K562 (cell line): ENCODE data around the gene CADPS2. TPM values are rescaled to one million over a fixed set of nuclear protein-coding genes. Genes with fewer than 3 reads are reported as not detected.

Source experiments
- ATAC-seq: fragments of 200-7000 bp; cut with Tn5 transposase; 3 replicates; pipeline ENCODE4 v1.9.1; 2020; ENCODE audit warnings: moderate library complexity
- BruUV-seq: library from RNA; stranded (reverse); fragments of 400-500 nt; replicated peaks from 2 replicates; lab custom pipeline; 2021; lab: Mats Ljungman, UMichigan
- CTCF ChIA-PET: fragments of 300-600 bp; formaldehyde crosslinking; extraction: SDS; loops from one replicate; lab custom pipeline; 2021; ENCODE audit warnings: low intra/inter-chr PET ratio; lab: Yijun Ruan, JAX
- POLR2A ChIA-PET: fragments of 300-600, 350-650 bp; sonication (Branson Sonifier 250); formaldehyde crosslinking; extraction: SDS; loops from one replicate; lab custom pipeline; 2021; ENCODE audit warnings: antibody characterized with exemption, inconsistent platforms; lab: Yijun Ruan, JAX
- DNase-seq, 4 experiments: peaks; one replicate each; pipeline versions ENCODE4 v3.0.0 to v3.0.0-alpha.2; 2011 to 2018; ENCODE audit warnings: low spot score in 3 of 4, mixed read lengths in 3 of 4; ENCODE audit errors: extremely low read depth in 1 of 4
- FAIRE-seq: peaks from 2 replicates; lab custom pipeline; 2011; peaks lifted over from hg19 to GRCh38; lab: Jason Lieb, UNC
- H2AFZ ChIP-seq: 2 replicates; pipeline ENCODE4 v1.6.0; 2011; ENCODE audit warnings: low read depth, low read length, control low read depth, inconsistent platforms
- H3K27ac ChIP-seq: fragments of 200-600 bp; 3 replicates; pipeline ENCODE4 v1.8.0; 2011; ENCODE audit warnings: low read depth, mild to moderate bottlenecking, control low read depth, inconsistent platforms, low read length, moderate library complexity, mixed read lengths; ENCODE audit errors: extremely low read depth
- H3K27me3 ChIP-seq, 2 experiments: fragments of 300-600 bp in 1 of 2; 2 replicates in 1 of 2; 3 replicates in 1 of 2; pipeline versions ENCODE4 v1.6.0 to v1.8.0; 2011; ENCODE audit warnings: inconsistent platforms in 2 of 2, low read length in 2 of 2, mild to moderate bottlenecking in 1 of 2, mixed read lengths in 1 of 2, moderate library complexity in 1 of 2; ENCODE audit not compliant: control insufficient read depth in 2 of 2, insufficient read depth in 2 of 2
- H3K36me3 ChIP-seq: fragments of 300-600 bp; 3 replicates; pipeline ENCODE4 v1.8.0; 2011; ENCODE audit warnings: mild to moderate bottlenecking, low read length, inconsistent platforms; ENCODE audit not compliant: control insufficient read depth, insufficient read depth
- H3K4me1 ChIP-seq, 2 experiments: fragments of 200-600 bp in 1 of 2; replicated peaks in 1 of 2; 2 replicates in 1 of 2; 3 replicates in 1 of 2; pipeline versions ENCODE4 v1.5.1 to v1.8.0; 2011; ENCODE audit warnings: inconsistent platforms in 2 of 2, low read length in 2 of 2, mild to moderate bottlenecking in 1 of 2, mixed read lengths in 1 of 2, moderate library complexity in 1 of 2; ENCODE audit not compliant: control insufficient read depth in 2 of 2, insufficient read depth in 2 of 2
- H3K4me2 ChIP-seq: 2 replicates; pipeline ENCODE4 v1.6.1; 2011; ENCODE audit warnings: low read length, control low read depth, inconsistent platforms, mixed read lengths; ENCODE audit not compliant: insufficient read depth
- H3K4me3 ChIP-seq: fragments of 200-600 bp; sonication (generic), shearing (Covaris generic); 2 replicates; pipeline ENCODE4 v1.5.1; 2016; ENCODE audit warnings: control low read depth, inconsistent platforms
- H3K79me2 ChIP-seq: fragments of 200-600 bp; 3 replicates; pipeline ENCODE4 v1.8.0; 2011; ENCODE audit warnings: low read length, inconsistent platforms; ENCODE audit not compliant: control insufficient read depth, insufficient read depth
- H3K9ac ChIP-seq, 2 experiments: 2 replicates each; pipeline versions ENCODE4 v1.6.0 to v1.6.1; 2011; ENCODE audit warnings: low read depth in 2 of 2, low read length in 2 of 2, control low read depth in 1 of 2, inconsistent platforms in 1 of 2, mild to moderate bottlenecking in 1 of 2, mixed read lengths in 1 of 2; ENCODE audit not compliant: insufficient read depth in 1 of 2
- H3K9me1 ChIP-seq: one replicate; pipeline ENCODE4 v1.6.0; 2011; ENCODE audit warnings: inconsistent platforms, mild to moderate bottlenecking, low read length, moderate library complexity; ENCODE audit not compliant: control insufficient read depth, insufficient read depth
- H3K9me3 ChIP-seq: replicated peaks from 2 replicates; pipeline ENCODE4 v1.5.1; 2011; ENCODE audit warnings: low read depth, low read length, inconsistent platforms; ENCODE audit not compliant: control insufficient read depth, insufficient read depth
- H4K20me1 ChIP-seq: replicated peaks from 2 replicates; pipeline ENCODE4 v1.6.1; 2011; ENCODE audit warnings: low read length, inconsistent platforms, mixed read lengths; ENCODE audit not compliant: control insufficient read depth, insufficient read depth
- FOSL1 ChIP-seq: fragments of 200-800 bp; sonication (Bioruptor generic); conservative IDR thresholded peaks from 2 replicates; pipeline ENCODE4 v1.6.1; 2016; ENCODE audit warnings: missing genetic modification characterization, missing compliant biosample characterization
- KDM5B ChIP-seq: fragments of 200-600 bp; sonication (generic); IDR thresholded peaks from 2 replicates; pipeline ENCODE4 v1.6.1; 2012; ENCODE audit warnings: low read depth, mild to moderate bottlenecking, moderate library complexity, low read length, control low read depth, inconsistent platforms; ENCODE audit not compliant: insufficient replicate concordance
- NFE2 ChIP-seq: IDR thresholded peaks from 2 replicates; pipeline ENCODE4 v1.6.1; 2014; ENCODE audit warnings: antibody characterized with exemption, low read depth
- RAD21 ChIP-seq, 2 experiments: fragments of 250-450 bp in 1 of 2; fragments of 450-650 bp in 1 of 2; sonication (Bioruptor Pico) in 1 of 2; formaldehyde crosslinking in 1 of 2; IDR thresholded peaks in 1 of 2; conservative IDR thresholded peaks in 1 of 2; 2 replicates each; pipeline versions ENCODE4 v1.4.0 to v1.8.0; 2020 to 2022; ENCODE audit warnings: mild to moderate bottlenecking in 2 of 2, moderate library complexity in 1 of 2
- SAFB ChIP-seq: fragments of 200-400 bp; formaldehyde crosslinking; IDR thresholded peaks from 2 replicates; pipeline ENCODE4 v1.6.1; 2017; ENCODE audit warnings: low read depth, low read length, borderline replicate concordance
- ZNF184 ChIP-seq: sonication (generic); formaldehyde crosslinking; IDR thresholded peaks from 2 replicates; pipeline ENCODE4 v1.5.0; 2020; ENCODE audit warnings: missing genetic modification reagents
- WGBS: fragments of 100-300 bp; shearing (Covaris generic); methylation state at CpG from one replicate; pipeline ENCODE4 v1.1.6; 2016; ENCODE audit warnings: low coverage, mixed read lengths; ENCODE audit not compliant: insufficient coverage; ENCODE audit errors: missing lambda C conversion rate; 5-methylcytosine and 5-hydroxymethylcytosine counted together
- in situ Hi-C: fragments of 300-500 bp; cut with MboI; formaldehyde crosslinking; loops from 4 replicates; pipeline ENCODE4 v1.15.0; 2018; ENCODE audit warnings: inconsistent platforms, mixed read lengths
- intact Hi-C: fragments of 100-400 bp; cut with micrococcal nuclease; formaldehyde crosslinking; loops from 2 replicates; pipeline ENCODE4 v1.14.2; 2022
- polyA plus RNA-seq, 8 experiments: library from polyadenylated mRNA; depleted of rRNA in 4 of 8; stranded (reverse) in 5 of 8; unstranded in 3 of 8; fragments of >200 nt; fragmentation: Nextera tagmentation in 2 of 8; fragmentation: Illumina TruSeq in 1 of 8; extraction: Ambion mirVana in 2 of 8; extraction: Trizol in 1 of 8; gene quantifications; 2 replicates each; pipeline versions ENCODE4 v1.2.1 to v1.2.3, GENCODE V29; 2011 to 2014; ENCODE audit warnings: inconsistent platforms in 1 of 8, missing spikeins in 1 of 8
- total RNA-seq, 7 experiments: library from RNA; depleted of rRNA in 6 of 7; stranded (reverse); fragments of >200 nt in 6 of 7; fragmentation: Illumina TruSeq in 2 of 7; extraction: Trizol in 2 of 7; gene quantifications; 2 replicates each; pipeline versions ENCODE4 v1.2.1 to v1.2.3, GENCODE V29; 2011 to 2021; ENCODE audit warnings: low replicate concordance in 1 of 7
- TF ChIP-seq, protein P1 (sequence below): fragments of 250-450 bp; sonication (Bioruptor Pico); IDR thresholded peaks from 2 replicates; pipeline ENCODE4 v1.4.0; 2020
- TF ChIP-seq, protein P2 (sequence below): fragments of 450-650 bp; IDR thresholded peaks from 2 replicates; pipeline ENCODE4 v1.6.1; 2016; ENCODE audit warnings: mild to moderate bottlenecking, moderate library complexity

CADPS2 gene
- total and polyA plus RNA-seq, 9 of the 15 experiments (the other 6 are each of a cell fraction or from before 2014, with no cell fraction given), result 0.03 to 0.14 (median 0.04) TPM; not detected in 1

- Histone ChIP-seq H3K27me3 (peaks cover 31 to 70% of the 10 kb centered on the region in 2 experiments; a peak in 4 of 5 replicates), H3K27ac (no peak overlapping the region), H3K79me2 (no peaks in the 10 kb centered on the region), H3K9me3 (no peaks in the 10 kb centered on the region), H3K9me1 (no peaks in the 10 kb centered on the region), H3K36me3 (no peaks in the 10 kb centered on the region), H2AFZ (no peak overlapping the region), H3K4me2 (no peak overlapping the region), H3K9ac (no peak overlapping the region), H4K20me1 (no peaks in the 10 kb centered on the region), H3K4me3 (no peak overlapping the region), H3K4me1 (peaks cover 0 to 19% of the 10 kb centered on the region in 2 experiments; a peak in 1 of 5 replicates)
- CTCF ChIA-PET, result no interaction called here
- no peak for ATAC-seq
- in situ Hi-C loops (no loop called here), intact Hi-C loops (no loop called here)
- 5% methylated on average over 36 of the region's 37 CpGs for WGBS
- BruUV-seq, result no TSS peak
- DNase-seq, result no peak
- no peak for FAIRE-seq
- POLR2A ChIA-PET, result interaction anchor here (0.9 kb wide), 1 partner anchor 20 kb away, joined by 3 read pairs; no protein-coding TSS in a partner anchor
- TF ChIP-seq RAD21 (CRISPR knock-in tag; conservative IDR thresholded peaks at IDR 0.05 in 1 of 2, IDR thresholded peaks at IDR 0.05 in 1 of 2) (no peak), FOSL1 (tag) (no peak), ZNF184 (no peak), NFE2 (no peak), SAFB (no peak), KDM5B (no peak)
- TF ChIP-seq, protein P1, sequence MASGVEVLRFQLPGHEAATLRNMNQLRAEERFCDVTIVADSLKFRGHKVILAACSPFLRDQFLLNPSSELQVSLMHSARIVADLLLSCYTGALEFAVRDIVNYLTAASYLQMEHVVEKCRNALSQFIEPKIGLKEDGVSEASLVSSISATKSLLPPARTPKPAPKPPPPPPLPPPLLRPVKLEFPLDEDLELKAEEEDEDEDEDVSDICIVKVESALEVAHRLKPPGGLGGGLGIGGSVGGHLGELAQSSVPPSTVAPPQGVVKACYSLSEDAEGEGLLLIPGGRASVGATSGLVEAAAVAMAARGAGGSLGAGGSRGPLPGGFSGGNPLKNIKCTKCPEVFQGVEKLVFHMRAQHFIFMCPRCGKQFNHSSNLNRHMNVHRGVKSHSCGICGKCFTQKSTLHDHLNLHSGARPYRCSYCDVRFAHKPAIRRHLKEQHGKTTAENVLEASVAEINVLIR (CRISPR knock-in tag), result no peak
- TF ChIP-seq, protein P2, sequence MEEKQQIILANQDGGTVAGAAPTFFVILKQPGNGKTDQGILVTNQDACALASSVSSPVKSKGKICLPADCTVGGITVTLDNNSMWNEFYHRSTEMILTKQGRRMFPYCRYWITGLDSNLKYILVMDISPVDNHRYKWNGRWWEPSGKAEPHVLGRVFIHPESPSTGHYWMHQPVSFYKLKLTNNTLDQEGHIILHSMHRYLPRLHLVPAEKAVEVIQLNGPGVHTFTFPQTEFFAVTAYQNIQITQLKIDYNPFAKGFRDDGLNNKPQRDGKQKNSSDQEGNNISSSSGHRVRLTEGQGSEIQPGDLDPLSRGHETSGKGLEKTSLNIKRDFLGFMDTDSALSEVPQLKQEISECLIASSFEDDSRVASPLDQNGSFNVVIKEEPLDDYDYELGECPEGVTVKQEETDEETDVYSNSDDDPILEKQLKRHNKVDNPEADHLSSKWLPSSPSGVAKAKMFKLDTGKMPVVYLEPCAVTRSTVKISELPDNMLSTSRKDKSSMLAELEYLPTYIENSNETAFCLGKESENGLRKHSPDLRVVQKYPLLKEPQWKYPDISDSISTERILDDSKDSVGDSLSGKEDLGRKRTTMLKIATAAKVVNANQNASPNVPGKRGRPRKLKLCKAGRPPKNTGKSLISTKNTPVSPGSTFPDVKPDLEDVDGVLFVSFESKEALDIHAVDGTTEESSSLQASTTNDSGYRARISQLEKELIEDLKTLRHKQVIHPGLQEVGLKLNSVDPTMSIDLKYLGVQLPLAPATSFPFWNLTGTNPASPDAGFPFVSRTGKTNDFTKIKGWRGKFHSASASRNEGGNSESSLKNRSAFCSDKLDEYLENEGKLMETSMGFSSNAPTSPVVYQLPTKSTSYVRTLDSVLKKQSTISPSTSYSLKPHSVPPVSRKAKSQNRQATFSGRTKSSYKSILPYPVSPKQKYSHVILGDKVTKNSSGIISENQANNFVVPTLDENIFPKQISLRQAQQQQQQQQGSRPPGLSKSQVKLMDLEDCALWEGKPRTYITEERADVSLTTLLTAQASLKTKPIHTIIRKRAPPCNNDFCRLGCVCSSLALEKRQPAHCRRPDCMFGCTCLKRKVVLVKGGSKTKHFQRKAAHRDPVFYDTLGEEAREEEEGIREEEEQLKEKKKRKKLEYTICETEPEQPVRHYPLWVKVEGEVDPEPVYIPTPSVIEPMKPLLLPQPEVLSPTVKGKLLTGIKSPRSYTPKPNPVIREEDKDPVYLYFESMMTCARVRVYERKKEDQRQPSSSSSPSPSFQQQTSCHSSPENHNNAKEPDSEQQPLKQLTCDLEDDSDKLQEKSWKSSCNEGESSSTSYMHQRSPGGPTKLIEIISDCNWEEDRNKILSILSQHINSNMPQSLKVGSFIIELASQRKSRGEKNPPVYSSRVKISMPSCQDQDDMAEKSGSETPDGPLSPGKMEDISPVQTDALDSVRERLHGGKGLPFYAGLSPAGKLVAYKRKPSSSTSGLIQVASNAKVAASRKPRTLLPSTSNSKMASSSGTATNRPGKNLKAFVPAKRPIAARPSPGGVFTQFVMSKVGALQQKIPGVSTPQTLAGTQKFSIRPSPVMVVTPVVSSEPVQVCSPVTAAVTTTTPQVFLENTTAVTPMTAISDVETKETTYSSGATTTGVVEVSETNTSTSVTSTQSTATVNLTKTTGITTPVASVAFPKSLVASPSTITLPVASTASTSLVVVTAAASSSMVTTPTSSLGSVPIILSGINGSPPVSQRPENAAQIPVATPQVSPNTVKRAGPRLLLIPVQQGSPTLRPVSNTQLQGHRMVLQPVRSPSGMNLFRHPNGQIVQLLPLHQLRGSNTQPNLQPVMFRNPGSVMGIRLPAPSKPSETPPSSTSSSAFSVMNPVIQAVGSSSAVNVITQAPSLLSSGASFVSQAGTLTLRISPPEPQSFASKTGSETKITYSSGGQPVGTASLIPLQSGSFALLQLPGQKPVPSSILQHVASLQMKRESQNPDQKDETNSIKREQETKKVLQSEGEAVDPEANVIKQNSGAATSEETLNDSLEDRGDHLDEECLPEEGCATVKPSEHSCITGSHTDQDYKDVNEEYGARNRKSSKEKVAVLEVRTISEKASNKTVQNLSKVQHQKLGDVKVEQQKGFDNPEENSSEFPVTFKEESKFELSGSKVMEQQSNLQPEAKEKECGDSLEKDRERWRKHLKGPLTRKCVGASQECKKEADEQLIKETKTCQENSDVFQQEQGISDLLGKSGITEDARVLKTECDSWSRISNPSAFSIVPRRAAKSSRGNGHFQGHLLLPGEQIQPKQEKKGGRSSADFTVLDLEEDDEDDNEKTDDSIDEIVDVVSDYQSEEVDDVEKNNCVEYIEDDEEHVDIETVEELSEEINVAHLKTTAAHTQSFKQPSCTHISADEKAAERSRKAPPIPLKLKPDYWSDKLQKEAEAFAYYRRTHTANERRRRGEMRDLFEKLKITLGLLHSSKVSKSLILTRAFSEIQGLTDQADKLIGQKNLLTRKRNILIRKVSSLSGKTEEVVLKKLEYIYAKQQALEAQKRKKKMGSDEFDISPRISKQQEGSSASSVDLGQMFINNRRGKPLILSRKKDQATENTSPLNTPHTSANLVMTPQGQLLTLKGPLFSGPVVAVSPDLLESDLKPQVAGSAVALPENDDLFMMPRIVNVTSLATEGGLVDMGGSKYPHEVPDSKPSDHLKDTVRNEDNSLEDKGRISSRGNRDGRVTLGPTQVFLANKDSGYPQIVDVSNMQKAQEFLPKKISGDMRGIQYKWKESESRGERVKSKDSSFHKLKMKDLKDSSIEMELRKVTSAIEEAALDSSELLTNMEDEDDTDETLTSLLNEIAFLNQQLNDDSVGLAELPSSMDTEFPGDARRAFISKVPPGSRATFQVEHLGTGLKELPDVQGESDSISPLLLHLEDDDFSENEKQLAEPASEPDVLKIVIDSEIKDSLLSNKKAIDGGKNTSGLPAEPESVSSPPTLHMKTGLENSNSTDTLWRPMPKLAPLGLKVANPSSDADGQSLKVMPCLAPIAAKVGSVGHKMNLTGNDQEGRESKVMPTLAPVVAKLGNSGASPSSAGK, result no peak
Measured at GRCh38 chr7:122306320-122307227, 579.7 kb downstream of the CADPS2 start.
